Endothelial cell of umbilical vein (primary cell): Measurements from ENCODE around the gene NEBL. TPM values are rescaled to one million over a fixed set of nuclear protein-coding genes. Genes with fewer than 3 reads are reported as not detected.

ENCODE experiments used
- BruUV-seq: library from RNA; stranded (reverse); fragments of 400-500 nt; replicated peaks from 2 replicates; lab custom pipeline; 2021; lab: Mats Ljungman, UMichigan
- CTCF ChIA-PET: fragments of 300-600, 350-600 bp; sonication (Branson Sonifier 250); formaldehyde crosslinking; loops from one replicate; lab custom pipeline; 2021; ENCODE audit warnings: antibody characterized with exemption, inconsistent platforms; lab: Charles Lee
- POLR2A ChIA-PET: fragments of 300-600, 350-600 bp; sonication (Branson Sonifier 250); formaldehyde crosslinking; loops from one replicate; lab custom pipeline; 2021; ENCODE audit warnings: antibody characterized with exemption, inconsistent platforms; lab: Charles Lee
- DNase-seq: peaks from one replicate; pipeline ENCODE4 v3.0.0-alpha.2; 2011; ENCODE audit warnings: low read depth, low spot score
- FAIRE-seq: peaks from 2 replicates; lab custom pipeline; 2011; peaks lifted over from hg19 to GRCh38; lab: Jason Lieb, UNC
- H2AFZ ChIP-seq: 2 replicates; pipeline ENCODE4 v1.6.0; 2012; ENCODE audit warnings: low read depth, low read length, control low read depth, inconsistent platforms
- H3K27ac ChIP-seq: 2 replicates; pipeline ENCODE4 v1.5.1; 2011; ENCODE audit warnings: low read depth, mild to moderate bottlenecking, control low read depth, low read length, moderate library complexity; ENCODE audit not compliant: insufficient read depth
- H3K27me3 ChIP-seq, 2 experiments: 2 replicates each; pipeline versions ENCODE4 v1.6.0 to v1.6.1; 2011; ENCODE audit warnings: low read length in 2 of 2, mixed read lengths in 1 of 2; ENCODE audit not compliant: control insufficient read depth in 2 of 2, insufficient read depth in 2 of 2
- H3K36me3 ChIP-seq, 2 experiments: 2 replicates in 1 of 2; 3 replicates in 1 of 2; pipeline ENCODE4 v1.5.1; 2011; ENCODE audit warnings: low read length in 2 of 2, mild to moderate bottlenecking in 1 of 2, moderate library complexity in 1 of 2; ENCODE audit not compliant: control insufficient read depth in 2 of 2, insufficient read depth in 2 of 2; ENCODE audit errors: extremely low read depth in 1 of 2
- H3K4me1 ChIP-seq: 3 replicates; pipeline ENCODE4 v1.5.1; 2011; ENCODE audit warnings: mild to moderate bottlenecking, low read length; ENCODE audit not compliant: control insufficient read depth, insufficient read depth; ENCODE audit errors: extremely low read depth
- H3K4me2 ChIP-seq: 2 replicates; pipeline ENCODE4 v1.6.1; 2011; ENCODE audit warnings: low read length, control low read depth, mixed read lengths; ENCODE audit not compliant: insufficient read depth
- H3K4me3 ChIP-seq, 3 experiments: fragments of 200-600 bp in 1 of 3; sonication (generic), shearing (Covaris generic) in 1 of 3; replicated peaks in 1 of 3; 2 replicates each; pipeline ENCODE4 v1.5.1; 2011 to 2016; ENCODE audit warnings: control low read depth in 3 of 3, low read length in 3 of 3, mild to moderate bottlenecking in 2 of 3, inconsistent platforms in 1 of 3, low read depth in 1 of 3, moderate library complexity in 1 of 3; ENCODE audit not compliant: insufficient read depth in 1 of 3
- H3K79me2 ChIP-seq: 2 replicates; pipeline ENCODE4 v1.6.0; 2012; ENCODE audit warnings: low read length, inconsistent platforms; ENCODE audit not compliant: control insufficient read depth, insufficient read depth
- H3K9ac ChIP-seq: replicated peaks from 2 replicates; pipeline ENCODE3; 2011; ENCODE audit warnings: low read length, control low read depth; ENCODE audit not compliant: insufficient read depth; ENCODE audit errors: extremely low read depth
- H3K9me1 ChIP-seq: replicated peaks from 3 replicates; pipeline ENCODE4 v1.6.0; 2011; ENCODE audit warnings: mild to moderate bottlenecking, low read length; ENCODE audit not compliant: control insufficient read depth, insufficient read depth; ENCODE audit errors: extremely low read depth
- H3K9me3 ChIP-seq: replicated peaks from 2 replicates; pipeline ENCODE4 v1.5.1; 2012; ENCODE audit warnings: low read length, inconsistent platforms; ENCODE audit not compliant: control insufficient read depth, insufficient read depth
- H4K20me1 ChIP-seq: replicated peaks from 2 replicates; pipeline ENCODE3; 2011; ENCODE audit warnings: mild to moderate bottlenecking, low read length; ENCODE audit not compliant: control insufficient read depth, insufficient read depth; ENCODE audit errors: extremely low read depth
- CTCF ChIP-seq, 2 donors: IDR thresholded peaks; 1 replicate in 1 of 2; 2 replicates in 1 of 2; pipeline ENCODE4 v1.5.1; 2011; ENCODE audit warnings: low read length in 2 of 2, mild to moderate bottlenecking in 2 of 2, moderate library complexity in 2 of 2, control low read depth in 1 of 2, inconsistent platforms in 1 of 2, low read depth in 1 of 2; ENCODE audit not compliant: insufficient read depth in 1 of 2; ENCODE audit errors: extremely low read depth in 1 of 2
- EZH2 ChIP-seq: IDR thresholded peaks from 2 replicates; pipeline ENCODE4 v1.6.1; 2012; ENCODE audit warnings: borderline replicate concordance, low read depth, mild to moderate bottlenecking, moderate library complexity, low read length, inconsistent platforms; ENCODE audit not compliant: severe bottlenecking
- FOS ChIP-seq: IDR thresholded peaks from 2 replicates; pipeline ENCODE4 v1.6.1; 2011; ENCODE audit warnings: mild to moderate bottlenecking, low read length, moderate library complexity, borderline replicate concordance; ENCODE audit not compliant: insufficient read depth
- GATA2 ChIP-seq: IDR thresholded peaks from 2 replicates; pipeline ENCODE4 v1.7.0; 2011; ENCODE audit warnings: low read depth, mild to moderate bottlenecking, moderate library complexity, mixed read lengths, low read length; ENCODE audit not compliant: insufficient read length, insufficient read depth
- JUN ChIP-seq: IDR thresholded peaks from 2 replicates; pipeline ENCODE4 v1.6.1; 2011; ENCODE audit warnings: borderline replicate concordance, low read depth; ENCODE audit not compliant: insufficient read length, insufficient read depth
- MAX ChIP-seq: IDR thresholded peaks from 2 replicates; pipeline ENCODE4 v1.6.1; 2011; ENCODE audit not compliant: insufficient read depth, insufficient read length
- MYC ChIP-seq: IDR thresholded peaks from one replicate; pipeline ENCODE4 v1.6.1; 2011; ENCODE audit warnings: mild to moderate bottlenecking, low read depth, low read length
- POLR2A ChIP-seq: IDR thresholded peaks from 2 replicates; pipeline ENCODE4 v1.6.1; 2012; ENCODE audit warnings: low read depth, mild to moderate bottlenecking, control low read depth, low read length
- POLR2AphosphoS5 ChIP-seq: IDR thresholded peaks from 2 replicates; pipeline ENCODE4 v1.6.1; 2012; ENCODE audit warnings: low read depth, mild to moderate bottlenecking, control low read depth, low read length, moderate library complexity; ENCODE audit not compliant: insufficient read depth
- dilution Hi-C: fragments of 300-500 bp; cut with MboI; formaldehyde crosslinking; loops from one replicate; pipeline ENCODE4 v1.15.0; 2019; ENCODE audit warnings: low sequenced_read_pairs; ENCODE audit not compliant: extremely low pct_ligation_motif_present
- intact Hi-C: fragments of 100-400 bp; cut with micrococcal nuclease; formaldehyde crosslinking; loops from one replicate; pipeline ENCODE4 v1.10.0; 2022
- polyA plus RNA-seq, 4 experiments: library from polyadenylated mRNA; depleted of rRNA in 3 of 4; stranded (reverse) in 3 of 4; unstranded in 1 of 4; fragments of >200 nt; gene quantifications; 2 replicates each; pipeline versions ENCODE4 v1.2.1 to v1.2.3, GENCODE V29; 2011 to 2012; ENCODE audit warnings: missing spikeins in 1 of 4
- total RNA-seq: library from RNA; stranded (reverse); gene quantifications from 2 replicates; pipeline ENCODE4 v1.2.3, GENCODE V29; 2021

NEBL gene
- total and polyA plus RNA-seq, 2 donors (not counting 3 experiments of a cell fraction or from before 2014, with no cell fraction given), result 0.17 to 0.66 TPM

- Histone ChIP-seq H2AFZ (no peak overlapping the region), H3K9ac (no peak overlapping the region), H4K20me1 (no peaks in the 10 kb centered on the region), H3K9me1 (no peaks in the 10 kb centered on the region), H3K79me2 (no peaks in the 10 kb centered on the region), H3K36me3 (no peaks in the 10 kb centered on the region), H3K4me1 (no peaks in the 10 kb centered on the region), H3K4me2 (no peak overlapping the region), H3K27ac (no peak overlapping the region), H3K4me3 (no peak overlapping the region), H3K9me3 (no peaks in the 10 kb centered on the region), H3K27me3 (no peaks in the 10 kb centered on the region)
- CTCF ChIA-PET, result no interaction called here
- FAIRE-seq (no peak), DNase-seq (no peak)
- POLR2A ChIA-PET, result no interaction called here
- TF ChIP-seq GATA2, result no peak
- no peak for TF ChIP-seq MYC
- TF ChIP-seq POLR2A, result no peak
- TF ChIP-seq POLR2AphosphoS5, result no peak
- no peak for TF ChIP-seq MAX
- no peak for TF ChIP-seq JUN
- TF ChIP-seq CTCF (IDR thresholded peaks at IDR 0.05; ENCODE audit: extremely low read depth in 1 of 2, insufficient read depth in 1 of 2, low read depth in 1 of 2, low read length in 2 of 2), result no peak
- TF ChIP-seq FOS, result no peak
- no peak for TF ChIP-seq EZH2
- dilution Hi-C loops (no loop called here), intact Hi-C loops (no loop called here)
- no TSS peak for BruUV-seq
These were observed 14.5 kb upstream of the NEBL start for GRCh38 chr10:20911626-20912025.
